SH-SY5Y (cell line): ENCODE results near the gene AMMECR1.

ENCODE experiments used
- GATA2 ChIP-seq: IDR thresholded peaks from 2 replicates; pipeline ENCODE4 v1.6.1; 2011; ENCODE audit warnings: mild to moderate bottlenecking, low read depth, low read length
- GATA3 ChIP-seq: IDR thresholded peaks from 2 replicates; pipeline ENCODE4 v1.6.1; 2011; ENCODE audit warnings: low read depth, mild to moderate bottlenecking, low read length, moderate library complexity

GRCh38 chrX:110265661-110266060 is 52.2 kb downstream of the AMMECR1 start:
- TF ChIP-seq GATA3 (no peak), GATA2 (no peak)
